Type B pancreatic cell (in vitro differentiated cells): ENCODE measurements around the gene ZCCHC10. TPM values are rescaled to one million over a fixed set of nuclear protein-coding genes. Genes with fewer than 3 reads are reported as not detected.
"Not testable (repeated sequence)": the region's sequence is repeated elsewhere in the genome, so short reads cannot be mapped to it uniquely, and the experiment has no call there.

Experiments
- DNase-seq: peaks from one replicate; pipeline ENCODE4 v3.0.0; 2021; ENCODE audit warnings: mixed read lengths; ENCODE audit not compliant: unreplicated experiment; ENCODE audit errors: extremely low spot score
- H3K27ac Mint-ChIP-seq: 2 replicates; pipeline ENCODE4 v1.8.0; 2021; ENCODE audit warnings: mild to moderate bottlenecking, mixed read lengths
- H3K27me3 Mint-ChIP-seq: 2 replicates; pipeline ENCODE4 v1.8.0; 2021; ENCODE audit warnings: mixed read lengths
- H3K36me3 Mint-ChIP-seq: 2 replicates; pipeline ENCODE4 v1.8.0; 2021; ENCODE audit warnings: mixed read lengths
- H3K4me1 Mint-ChIP-seq: one replicate; pipeline ENCODE4 v1.8.0; 2021; ENCODE audit warnings: mixed read lengths; ENCODE audit not compliant: unreplicated experiment
- H3K4me3 Mint-ChIP-seq: 2 replicates; pipeline ENCODE4 v1.8.0; 2021; ENCODE audit warnings: mild to moderate bottlenecking, mixed read lengths
- H3K9me3 Mint-ChIP-seq: 2 replicates; pipeline ENCODE4 v1.8.0; 2021; ENCODE audit warnings: mixed read lengths
- total RNA-seq: library from RNA; stranded (reverse); gene quantifications from 2 replicates; pipeline ENCODE4 v1.2.1, GENCODE V29; 2021; ENCODE audit warnings: low replicate concordance
- TF ChIP-seq, protein P1 (sequence below): fragments of 200-600 bp; sonication (generic); conservative IDR thresholded peaks from 2 replicates; pipeline ENCODE4 v1.5.0; 2021; ENCODE audit warnings: antibody characterized with exemption, mild to moderate bottlenecking

ZCCHC10 gene
- total RNA-seq, 1 donor from 2014 or later = 22.1 TPM

DNA sequence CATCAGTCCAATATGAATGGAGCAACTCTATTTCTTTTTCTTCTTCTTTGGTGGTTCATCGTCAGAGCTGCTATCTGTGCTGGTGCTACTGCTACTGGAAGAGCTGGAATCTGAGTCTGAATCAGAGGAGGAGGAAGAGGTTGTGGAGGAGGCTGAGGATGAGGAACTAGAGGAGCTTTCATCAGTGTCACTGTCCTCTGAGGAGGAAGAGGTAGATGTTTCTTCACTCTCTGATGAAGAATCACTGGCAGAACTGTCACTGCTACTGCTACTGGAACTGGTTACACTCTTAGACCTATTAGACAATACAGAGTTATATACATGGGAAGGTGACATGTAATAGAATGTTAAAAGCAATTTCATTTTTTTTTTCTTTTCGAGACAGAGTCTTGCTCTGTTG lies 27.8 kb downstream of the ZCCHC10 start:
- Mint-ChIP-seq H3K27ac (no peak overlapping the region), H3K4me3 (no peak overlapping the region), H3K36me3 (peaks cover 3% of the 10 kb centered on the region), H3K4me1 (no peaks in the 10 kb centered on the region), H3K9me3 (no peaks in the 10 kb centered on the region), H3K27me3 (no peaks in the 10 kb centered on the region)
- DNase-seq = no peak
- TF ChIP-seq, protein P1, sequence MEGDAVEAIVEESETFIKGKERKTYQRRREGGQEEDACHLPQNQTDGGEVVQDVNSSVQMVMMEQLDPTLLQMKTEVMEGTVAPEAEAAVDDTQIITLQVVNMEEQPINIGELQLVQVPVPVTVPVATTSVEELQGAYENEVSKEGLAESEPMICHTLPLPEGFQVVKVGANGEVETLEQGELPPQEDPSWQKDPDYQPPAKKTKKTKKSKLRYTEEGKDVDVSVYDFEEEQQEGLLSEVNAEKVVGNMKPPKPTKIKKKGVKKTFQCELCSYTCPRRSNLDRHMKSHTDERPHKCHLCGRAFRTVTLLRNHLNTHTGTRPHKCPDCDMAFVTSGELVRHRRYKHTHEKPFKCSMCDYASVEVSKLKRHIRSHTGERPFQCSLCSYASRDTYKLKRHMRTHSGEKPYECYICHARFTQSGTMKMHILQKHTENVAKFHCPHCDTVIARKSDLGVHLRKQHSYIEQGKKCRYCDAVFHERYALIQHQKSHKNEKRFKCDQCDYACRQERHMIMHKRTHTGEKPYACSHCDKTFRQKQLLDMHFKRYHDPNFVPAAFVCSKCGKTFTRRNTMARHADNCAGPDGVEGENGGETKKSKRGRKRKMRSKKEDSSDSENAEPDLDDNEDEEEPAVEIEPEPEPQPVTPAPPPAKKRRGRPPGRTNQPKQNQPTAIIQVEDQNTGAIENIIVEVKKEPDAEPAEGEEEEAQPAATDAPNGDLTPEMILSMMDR = no peak

GRCh38 chr5:132996307-132996706 lies 30.0 kb downstream of the ZCCHC10 start:
- DNase-seq = no peak
- no peaks in the 10 kb centered on the region for H3K27me3 Mint-ChIP-seq
- H3K36me3 Mint-ChIP-seq = no peaks in the 10 kb centered on the region
- TF ChIP-seq, protein P1 = no peak
- H3K27ac Mint-ChIP-seq = no peak overlapping the region
- H3K4me1 Mint-ChIP-seq = no peaks in the 10 kb centered on the region
- H3K9me3 Mint-ChIP-seq = no peaks in the 10 kb centered on the region
- no peak overlapping the region for H3K4me3 Mint-ChIP-seq

GRCh38 chr5:132987531-132988408 lies 38.6 kb downstream of the ZCCHC10 start:
- H3K4me1 Mint-ChIP-seq = no peaks in the 10 kb centered on the region
- no peaks in the 10 kb centered on the region for H3K27me3 Mint-ChIP-seq
- TF ChIP-seq, protein P1 = no peak
- H3K9me3 Mint-ChIP-seq = no peaks in the 10 kb centered on the region
- no peaks in the 10 kb centered on the region for H3K36me3 Mint-ChIP-seq
- no peak overlapping the region for H3K4me3 Mint-ChIP-seq
- no peak for DNase-seq
- H3K27ac Mint-ChIP-seq = no peak overlapping the region

DNA sequence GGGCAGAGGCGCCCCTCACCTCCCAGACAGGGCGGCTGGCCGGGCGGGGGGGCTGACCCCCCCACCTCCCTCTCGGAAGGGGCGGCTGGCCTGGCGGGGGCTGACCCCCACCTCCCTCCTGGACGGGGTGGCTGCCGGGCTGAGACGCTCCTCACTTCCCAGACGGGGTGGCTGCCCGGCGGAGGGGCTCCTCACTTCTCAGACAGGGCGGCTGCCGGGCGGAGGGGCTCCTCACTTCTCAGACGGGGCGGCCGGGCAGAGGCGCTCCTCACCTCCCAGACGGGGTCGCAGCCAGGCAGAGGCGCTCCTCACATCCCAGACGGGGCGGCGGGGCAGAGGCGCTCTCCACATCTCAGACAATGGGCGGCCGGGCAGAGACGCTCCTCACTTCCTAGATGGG lies 43.4 kb downstream of the ZCCHC10 start:
- not testable (repeated sequence) for H3K36me3 Mint-ChIP-seq, DNase-seq, H3K27ac Mint-ChIP-seq, H3K9me3 Mint-ChIP-seq, H3K4me3 Mint-ChIP-seq, H3K4me1 Mint-ChIP-seq, H3K27me3 Mint-ChIP-seq

DNA sequence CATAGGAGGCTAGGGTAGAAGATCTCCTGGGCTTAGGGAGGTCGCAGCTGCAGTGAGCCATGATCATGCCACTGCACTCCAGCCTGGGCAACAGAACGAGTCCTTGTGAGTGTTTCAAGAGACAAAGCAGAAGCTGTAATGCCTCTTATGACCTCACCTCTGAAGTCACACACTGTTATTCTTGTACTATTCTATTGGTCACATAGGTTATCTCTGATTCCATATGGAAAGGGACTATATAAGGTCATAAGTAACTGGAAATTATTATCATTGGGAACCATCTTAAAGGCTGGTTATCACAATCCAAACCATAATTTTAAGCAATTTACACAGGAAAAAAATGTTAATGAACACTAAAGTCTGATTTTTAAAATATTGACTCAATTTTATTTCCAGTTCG lies 45.1 kb downstream of the ZCCHC10 start:
- H3K36me3 Mint-ChIP-seq = no peaks in the 10 kb centered on the region
- TF ChIP-seq, protein P1 = no peak
- no peaks in the 10 kb centered on the region for H3K4me1 Mint-ChIP-seq
- no peak overlapping the region for H3K4me3 Mint-ChIP-seq
- H3K27me3 Mint-ChIP-seq = no peaks in the 10 kb centered on the region
- no peak for DNase-seq
- no peak overlapping the region for H3K27ac Mint-ChIP-seq
- peaks cover 4% of the 10 kb centered on the region for H3K9me3 Mint-ChIP-seq

GRCh38 chr5:132979976-132980375 lies 46.4 kb downstream of the ZCCHC10 start:
- H3K27me3 Mint-ChIP-seq = no peaks in the 10 kb centered on the region
- no peak overlapping the region for H3K4me3 Mint-ChIP-seq

More at GRCh38 chr5:132979976-132980375, 46.4 kb downstream of the ZCCHC10 start:
- TF ChIP-seq, protein P1 = no peak
- H3K9me3 Mint-ChIP-seq = peaks cover 4% of the 10 kb centered on the region
- no peak overlapping the region for H3K27ac Mint-ChIP-seq
- no peaks in the 10 kb centered on the region for H3K4me1 Mint-ChIP-seq
- no peak for DNase-seq
- no peaks in the 10 kb centered on the region for H3K36me3 Mint-ChIP-seq
